Esophagus muscularis mucosa (tissue), 3 donors: ENCODE results near the gene ARAP1.

Source experiments
- CTCF ChIP-seq, 3 experiments: fragments of 200-600 bp in 2 of 3; fragments of 450-650 bp in 1 of 3; sonication (generic) in 2 of 3; IDR thresholded peaks; one replicate each; pipeline ENCODE4 v1.5.1; 2017 to 2019; ENCODE audit warnings: antibody characterized with exemption in 3 of 3, mild to moderate bottlenecking in 2 of 3, moderate library complexity in 1 of 3
- POLR2A ChIP-seq: fragments of 450-650 bp; IDR thresholded peaks from one replicate; pipeline ENCODE4 v1.6.1; 2017; ENCODE audit warnings: antibody characterized with exemption, moderate library complexity, mild to moderate bottlenecking, low read depth

GRCh38 chr11:72710278-72710677 is 41.9 kb downstream of the ARAP1 start:
- TF ChIP-seq CTCF (IDR thresholded peaks at IDR 0.05) (no peak), POLR2A (no peak)
